ENCODE measurements around the gene SCFD1.

SCFD1 gene

GRCh38 chr14:30759172-30760125, 137.3 kb downstream of the SCFD1 start:
- DNase-seq (ENCODE audit: low read depth), result no peak

- DNase-seq (ENCODE audit: low read depth), result no peak
Observed at GRCh38 chr14:30763891-30764290, 141.8 kb downstream of the SCFD1 start.

GRCh38 chr14:30767624-30768023, 145.5 kb downstream of the SCFD1 start:
- no peak for DNase-seq (ENCODE audit: low read depth)

- no peak for DNase-seq (ENCODE audit: low read depth)
Observed at GRCh38 chr14:30768791-30769190, 146.7 kb downstream of the SCFD1 start.

- no peak for DNase-seq (ENCODE audit: low read depth)
Observed at GRCh38 chr14:30770376-30770775, 148.3 kb downstream of the SCFD1 start.

- DNase-seq (ENCODE audit: low read depth), result no peak
Observed at GRCh38 chr14:30771595-30771994, 149.5 kb downstream of the SCFD1 start.

- DNase-seq (ENCODE audit: low read depth), result peak; percentile 1
Observed at GRCh38 chr14:30779210-30779609, 157.1 kb downstream of the SCFD1 start.
